Measurements from ENCODE around the gene TYK2.
"Not testable (repeated sequence)": the region's sequence is repeated elsewhere in the genome, so short reads cannot be mapped to it uniquely, and the experiment has no call there.

TYK2 gene

GRCh38 chr19:10390652-10391286 is 10.4 kb upstream of the TYK2 start:
- no peak overlapping the region for H3K27ac ChIP-seq (ENCODE audit: low read length)
- no peaks in the 10 kb centered on the region for H3K9me3 ChIP-seq (ENCODE audit: insufficient read depth, low read depth, low read length)
- no peak overlapping the region for H3K4me3 ChIP-seq (ENCODE audit: low read length)
- no peaks in the 10 kb centered on the region for H3K27me3 ChIP-seq (ENCODE audit: insufficient read depth, low read length)
- no peak overlapping the region for H3K9ac ChIP-seq (ENCODE audit: low read depth, low read length)
- H3K36me3 ChIP-seq (ENCODE audit: insufficient read depth, low read depth, low read length), result peaks cover 36% of the 10 kb centered on the region
- H3K4me1 ChIP-seq (ENCODE audit: insufficient read depth, low read length), result no peaks in the 10 kb centered on the region

DNA sequence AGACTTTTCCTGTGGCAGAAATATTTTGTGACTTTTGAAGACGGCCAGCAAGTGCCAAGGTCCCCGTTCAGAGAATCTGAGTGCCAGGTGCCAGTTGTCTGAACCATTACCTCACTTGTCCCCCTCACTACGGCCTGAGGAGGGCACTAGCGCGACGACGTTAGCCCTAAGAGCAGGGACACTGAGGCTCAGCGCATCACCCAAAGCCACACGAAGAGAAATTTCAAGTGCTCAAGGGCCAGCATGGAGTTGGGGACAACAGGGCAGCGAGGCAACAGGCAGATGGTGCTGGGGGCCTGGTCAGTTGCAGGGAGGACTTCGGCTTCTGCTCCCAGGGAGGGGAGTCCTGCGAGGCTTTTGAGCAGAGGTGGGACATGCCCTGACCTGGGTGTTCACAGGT is 9.5 kb upstream of the TYK2 start:
- H3K27ac ChIP-seq (ENCODE audit: low read length), result no peak overlapping the region

GRCh38 chr19:10388957-10389356 is 8.6 kb upstream of the TYK2 start:
- Histone ChIP-seq H3K9me3 (ENCODE audit: insufficient read depth, low read depth, low read length) (no peaks in the 10 kb centered on the region), H3K27me3 (ENCODE audit: insufficient read depth, low read length) (no peaks in the 10 kb centered on the region), H3K9ac (ENCODE audit: low read depth, low read length) (no peak overlapping the region), H3K4me1 (ENCODE audit: insufficient read depth, low read length) (no peaks in the 10 kb centered on the region), H3K36me3 (ENCODE audit: insufficient read depth, low read depth, low read length) (peaks cover 23% of the 10 kb centered on the region), H3K27ac (ENCODE audit: low read length) (no peak overlapping the region), H3K4me3 (ENCODE audit: low read length) (no peak overlapping the region)

More for the DNA sequence above, 9.5 kb upstream of the TYK2 start:
- H3K36me3 ChIP-seq (ENCODE audit: insufficient read depth, low read depth, low read length), result peaks cover 30% of the 10 kb centered on the region
- no peak overlapping the region for H3K4me3 ChIP-seq (ENCODE audit: low read length)
- H3K9me3 ChIP-seq (ENCODE audit: insufficient read depth, low read depth, low read length), result no peaks in the 10 kb centered on the region
- no peaks in the 10 kb centered on the region for H3K27me3 ChIP-seq (ENCODE audit: insufficient read depth, low read length)
- no peaks in the 10 kb centered on the region for H3K4me1 ChIP-seq (ENCODE audit: insufficient read depth, low read length)
- no peak overlapping the region for H3K9ac ChIP-seq (ENCODE audit: low read depth, low read length)

DNA sequence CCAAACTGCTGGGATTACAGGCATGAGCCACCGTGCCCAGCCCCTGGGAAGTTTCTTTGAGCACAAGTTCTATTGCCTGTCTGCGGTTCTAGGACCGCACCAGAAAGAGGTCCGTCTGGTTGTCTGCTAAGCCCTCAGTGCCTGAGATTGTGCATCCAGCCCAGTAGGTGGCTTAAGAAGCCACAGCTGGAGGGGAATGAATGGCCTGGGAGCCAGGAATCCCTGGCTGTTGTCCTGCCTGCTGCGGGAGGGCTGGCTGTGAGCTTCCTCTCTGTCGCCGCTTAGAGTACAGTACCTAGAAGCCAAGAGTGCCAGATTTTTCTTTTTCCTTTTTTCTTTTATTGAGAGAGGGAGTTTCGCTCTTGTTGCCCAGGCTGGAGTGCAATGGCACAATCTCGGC is 4.2 kb upstream of the TYK2 start:
- no peak overlapping the region for H3K9ac ChIP-seq (ENCODE audit: low read depth, low read length)
- no peak overlapping the region for H3K4me3 ChIP-seq (ENCODE audit: low read length)
- H3K9me3 ChIP-seq (ENCODE audit: insufficient read depth, low read depth, low read length), result no peaks in the 10 kb centered on the region

GRCh38 chr19:10383223-10383499 is 2.8 kb upstream of the TYK2 start:
- H3K9me3 ChIP-seq (ENCODE audit: insufficient read depth, low read depth, low read length); H3K27ac ChIP-seq (ENCODE audit: low read length); H3K9ac ChIP-seq (ENCODE audit: low read depth, low read length); H3K4me3 ChIP-seq (ENCODE audit: low read length); H3K36me3 ChIP-seq (ENCODE audit: insufficient read depth, low read depth, low read length); H3K4me1 ChIP-seq (ENCODE audit: insufficient read depth, low read length); H3K27me3 ChIP-seq (ENCODE audit: insufficient read depth, low read length): not testable (repeated sequence)

More for the DNA sequence above, 4.2 kb upstream of the TYK2 start:
- Histone ChIP-seq H3K4me1 (ENCODE audit: insufficient read depth, low read length) (0 out of 2 replicates have a peak, but pooled peaks cover 2% of the 10 kb centered on the region), H3K36me3 (ENCODE audit: insufficient read depth, low read depth, low read length) (no peaks in the 10 kb centered on the region), H3K27ac (ENCODE audit: low read length) (no peak overlapping the region), H3K27me3 (ENCODE audit: insufficient read depth, low read length) (no peaks in the 10 kb centered on the region)

DNA sequence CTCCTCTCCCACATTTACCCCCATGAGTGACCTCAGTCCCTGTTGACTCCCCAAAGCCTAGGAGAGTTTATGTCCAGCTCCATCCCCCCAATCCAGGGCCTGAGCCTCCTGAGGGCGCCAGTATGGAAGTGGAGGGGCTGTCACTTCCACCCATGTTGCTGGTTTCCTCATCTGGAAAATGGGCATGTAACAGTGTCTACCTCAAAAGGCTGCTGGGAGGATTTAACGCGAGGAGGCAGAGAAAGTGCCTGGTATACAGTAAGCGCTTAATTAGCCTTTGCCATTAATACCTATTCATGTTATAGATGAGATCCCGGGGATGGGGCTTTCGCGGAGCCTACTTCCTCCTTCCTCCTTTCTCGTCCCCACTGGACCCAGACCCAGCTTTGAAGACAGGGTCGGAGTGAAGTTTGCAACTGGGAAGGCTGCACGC is 476 bp downstream of the TYK2 start:
- no peak overlapping the region for H3K27ac ChIP-seq (ENCODE audit: low read length)
- H3K4me1 ChIP-seq (ENCODE audit: insufficient read depth, low read length), result 0 out of 2 replicates have a peak, but pooled peaks cover 2% of the 10 kb centered on the region
- no peaks in the 10 kb centered on the region for H3K27me3 ChIP-seq (ENCODE audit: insufficient read depth, low read length)
- H3K9ac ChIP-seq (ENCODE audit: low read depth, low read length), result peak overlapping the region; percentile 83; the same call in 1 of the 2 replicates
- H3K4me3 ChIP-seq (ENCODE audit: low read length), result peak overlapping the region; percentile 93
- no peaks in the 10 kb centered on the region for H3K9me3 ChIP-seq (ENCODE audit: insufficient read depth, low read depth, low read length)
- H3K36me3 ChIP-seq (ENCODE audit: insufficient read depth, low read depth, low read length), result peaks cover 7% of the 10 kb centered on the region; the same call in 1 of the 2 replicates

GRCh38 chr19:10378124-10378523 is 2.2 kb downstream of the TYK2 start:
- Histone ChIP-seq H3K36me3 (ENCODE audit: insufficient read depth, low read depth, low read length) (peaks cover 9% of the 10 kb centered on the region; the same call in 1 of the 2 replicates), H3K4me1 (ENCODE audit: insufficient read depth, low read length) (0 out of 2 replicates have a peak, but pooled peaks cover 2% of the 10 kb centered on the region), H3K9me3 (ENCODE audit: insufficient read depth, low read depth, low read length) (no peaks in the 10 kb centered on the region), H3K27ac (ENCODE audit: low read length) (no peak overlapping the region), H3K27me3 (ENCODE audit: insufficient read depth, low read length) (no peaks in the 10 kb centered on the region), H3K9ac (ENCODE audit: low read depth, low read length) (no peak overlapping the region), H3K4me3 (ENCODE audit: low read length) (no peak overlapping the region)

DNA sequence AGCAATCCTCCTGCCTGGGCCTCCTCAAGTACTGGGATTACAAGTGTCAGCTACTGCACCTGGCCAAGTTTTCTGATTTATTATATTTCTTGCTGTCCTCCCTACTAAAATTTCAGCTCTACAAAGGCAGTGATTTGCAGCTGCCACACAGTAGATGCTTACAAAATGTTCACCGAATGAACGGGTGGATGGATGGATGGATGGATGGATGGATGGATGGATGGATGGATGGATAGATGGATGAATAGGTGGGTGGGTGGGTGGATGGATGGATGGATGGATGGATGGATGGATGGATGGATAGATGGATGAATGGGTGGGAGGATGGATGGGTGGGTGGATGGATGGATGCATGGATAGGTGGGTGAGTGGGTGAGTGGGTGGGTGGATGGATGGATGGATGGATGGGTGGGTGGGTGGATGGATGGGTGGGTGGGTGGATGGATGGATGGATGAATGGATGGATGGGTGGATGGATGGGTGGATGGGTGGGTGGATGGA is 3.2 kb downstream of the TYK2 start:
- H3K4me3 ChIP-seq (ENCODE audit: low read length); H3K36me3 ChIP-seq (ENCODE audit: insufficient read depth, low read depth, low read length); H3K4me1 ChIP-seq (ENCODE audit: insufficient read depth, low read length); H3K9ac ChIP-seq (ENCODE audit: low read depth, low read length); H3K27ac ChIP-seq (ENCODE audit: low read length); H3K27me3 ChIP-seq (ENCODE audit: insufficient read depth, low read length); H3K9me3 ChIP-seq (ENCODE audit: insufficient read depth, low read depth, low read length): not testable (repeated sequence)

DNA sequence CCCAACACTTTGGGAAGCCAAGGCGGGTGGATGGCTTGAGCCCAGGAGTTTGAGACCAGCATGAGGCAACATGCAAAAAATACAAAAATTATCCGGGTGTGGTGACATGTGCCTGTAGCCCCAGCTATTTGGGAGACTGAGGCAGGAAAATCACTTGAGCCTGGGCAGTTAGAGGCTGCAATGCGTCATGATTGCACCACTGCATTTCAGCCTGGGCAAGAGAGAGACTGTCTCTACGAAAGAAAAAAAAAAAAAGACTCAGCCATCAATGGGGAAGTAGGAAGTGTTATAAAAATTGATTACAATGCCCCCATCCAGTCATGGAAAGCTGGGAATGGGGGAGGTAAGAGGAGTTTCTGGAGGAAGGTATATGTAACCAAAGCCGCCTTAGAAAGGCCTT is 5.4 kb downstream of the TYK2 start:
- H3K27ac ChIP-seq (ENCODE audit: low read length), result no peak overlapping the region
- H3K4me1 ChIP-seq (ENCODE audit: insufficient read depth, low read length), result no peaks in the 10 kb centered on the region
- H3K4me3 ChIP-seq (ENCODE audit: low read length), result no peak overlapping the region
- H3K36me3 ChIP-seq (ENCODE audit: insufficient read depth, low read depth, low read length), result peaks cover 9% of the 10 kb centered on the region; the same call in 1 of the 2 replicates
- H3K9me3 ChIP-seq (ENCODE audit: insufficient read depth, low read depth, low read length), result no peaks in the 10 kb centered on the region
- no peak overlapping the region for H3K9ac ChIP-seq (ENCODE audit: low read depth, low read length)
- H3K27me3 ChIP-seq (ENCODE audit: insufficient read depth, low read length), result no peaks in the 10 kb centered on the region

GRCh38 chr19:10372690-10373089 is 7.7 kb downstream of the TYK2 start:
- H3K27me3 ChIP-seq (ENCODE audit: insufficient read depth, low read length), result no peaks in the 10 kb centered on the region
- H3K4me3 ChIP-seq (ENCODE audit: low read length), result no peak overlapping the region
- peaks cover 17% of the 10 kb centered on the region for H3K36me3 ChIP-seq (ENCODE audit: insufficient read depth, low read depth, low read length)
- H3K9ac ChIP-seq (ENCODE audit: low read depth, low read length), result no peak overlapping the region
- no peaks in the 10 kb centered on the region for H3K9me3 ChIP-seq (ENCODE audit: insufficient read depth, low read depth, low read length)
- no peak overlapping the region for H3K27ac ChIP-seq (ENCODE audit: low read length)
- no peaks in the 10 kb centered on the region for H3K4me1 ChIP-seq (ENCODE audit: insufficient read depth, low read length)

DNA sequence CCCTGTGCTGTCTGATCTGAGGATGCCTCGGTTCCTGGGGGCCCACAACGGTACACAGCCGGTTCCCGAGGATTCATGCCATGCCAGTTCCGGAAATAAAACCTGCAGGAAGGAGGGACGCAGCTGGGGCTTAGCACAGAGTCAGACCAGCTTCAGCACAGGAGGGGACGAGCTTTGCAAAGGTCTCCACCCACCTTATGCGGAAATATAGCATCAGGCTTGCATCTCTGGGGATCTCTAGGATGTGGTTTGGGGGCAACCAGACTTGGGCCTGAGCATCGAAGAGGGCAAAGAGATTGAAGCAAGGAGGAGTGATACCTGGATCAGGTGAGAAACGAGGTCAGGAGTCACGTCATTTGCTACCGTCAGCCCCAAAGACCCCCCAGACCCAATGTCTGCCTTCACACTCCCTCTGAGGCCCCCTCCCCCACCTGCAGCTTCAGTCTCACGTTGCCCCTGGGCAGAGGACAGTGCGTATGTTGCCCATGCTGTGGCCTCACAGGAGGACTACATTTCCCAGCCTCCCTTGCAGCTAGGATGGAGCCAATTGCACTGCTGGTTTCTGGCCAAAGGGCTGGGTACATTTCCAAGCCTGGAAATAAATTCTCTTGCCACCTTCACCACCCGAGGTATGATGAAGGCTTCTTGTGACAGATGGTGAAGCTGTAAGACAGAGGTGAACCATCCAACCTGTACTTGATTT is 12.1 kb downstream of the TYK2 start:
- Histone ChIP-seq H3K4me1 (ENCODE audit: insufficient read depth, low read length) (no peaks in the 10 kb centered on the region), H3K4me3 (ENCODE audit: low read length) (no peak overlapping the region), H3K36me3 (ENCODE audit: insufficient read depth, low read depth, low read length) (peaks cover 28% of the 10 kb centered on the region), H3K9me3 (ENCODE audit: insufficient read depth, low read depth, low read length) (no peaks in the 10 kb centered on the region), H3K27me3 (ENCODE audit: insufficient read depth, low read length) (no peaks in the 10 kb centered on the region), H3K9ac (ENCODE audit: low read depth, low read length) (no peak overlapping the region), H3K27ac (ENCODE audit: low read length) (no peak overlapping the region)

DNA sequence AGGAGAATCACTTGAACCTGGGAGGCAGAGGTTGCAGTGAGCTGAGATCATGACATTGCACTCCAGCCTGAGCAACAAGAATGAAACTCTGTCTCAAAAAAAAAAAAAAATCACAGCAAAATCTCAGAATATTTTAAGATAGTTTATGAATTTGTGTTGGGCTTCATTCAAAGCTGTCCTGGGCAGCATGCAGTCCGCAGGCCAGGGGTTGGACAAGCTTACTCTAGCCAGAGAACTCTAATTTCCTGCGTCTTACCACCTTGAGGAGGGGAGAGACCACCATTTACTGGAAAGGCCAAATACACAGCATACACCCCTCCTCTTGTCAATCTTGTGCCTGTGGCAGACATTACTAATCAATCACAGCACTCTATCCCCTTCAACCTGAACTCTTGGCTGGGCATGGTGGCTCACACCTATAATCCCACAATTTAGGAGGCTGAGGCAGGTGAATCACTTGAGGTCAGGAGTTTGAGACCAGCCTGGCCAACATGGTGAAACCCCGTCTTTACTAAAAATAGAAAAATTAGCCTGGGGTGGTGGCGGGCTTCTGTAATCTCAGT is 13.3 kb downstream of the TYK2 start:
- not testable (repeated sequence) for H3K4me3 ChIP-seq (ENCODE audit: low read length); H3K27ac ChIP-seq (ENCODE audit: low read length); H3K27me3 ChIP-seq (ENCODE audit: insufficient read depth, low read length); H3K4me1 ChIP-seq (ENCODE audit: insufficient read depth, low read length); H3K9ac ChIP-seq (ENCODE audit: low read depth, low read length); H3K9me3 ChIP-seq (ENCODE audit: insufficient read depth, low read depth, low read length)
- H3K36me3 ChIP-seq (ENCODE audit: insufficient read depth, low read depth, low read length), result peaks cover 28% of the 10 kb centered on the region

Measured in iPS-20b (cell line).